IPS DF 4.7 (cell line): Measurements from ENCODE around the gene SYPL2.

Source experiments
- DNase-seq: peaks from one replicate; pipeline ENCODE4 v3.0.0-alpha.2; 2013; ENCODE audit warnings: low spot score; ENCODE audit errors: extremely low read depth

Gene SYPL2

DNA sequence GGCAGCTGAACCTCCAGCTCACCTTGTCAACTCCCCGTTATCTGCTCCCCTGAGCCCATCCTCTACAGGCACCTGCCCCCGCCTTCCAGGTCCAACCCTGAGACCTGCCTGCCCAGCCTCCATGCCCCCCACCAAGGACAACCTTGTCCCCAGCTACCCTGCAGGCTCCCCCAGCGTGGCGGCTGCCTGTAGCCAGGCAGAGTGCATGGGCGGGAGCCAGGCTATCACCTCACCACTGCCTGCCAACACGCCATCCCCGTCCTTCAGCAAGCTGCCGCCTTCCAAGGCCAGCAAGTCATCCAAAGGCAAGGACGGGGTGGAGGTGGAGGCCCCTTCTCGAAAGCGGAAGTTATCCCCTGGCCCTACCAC lies 24.6 kb downstream of the SYPL2 start:
- no peak for DNase-seq

DNA sequence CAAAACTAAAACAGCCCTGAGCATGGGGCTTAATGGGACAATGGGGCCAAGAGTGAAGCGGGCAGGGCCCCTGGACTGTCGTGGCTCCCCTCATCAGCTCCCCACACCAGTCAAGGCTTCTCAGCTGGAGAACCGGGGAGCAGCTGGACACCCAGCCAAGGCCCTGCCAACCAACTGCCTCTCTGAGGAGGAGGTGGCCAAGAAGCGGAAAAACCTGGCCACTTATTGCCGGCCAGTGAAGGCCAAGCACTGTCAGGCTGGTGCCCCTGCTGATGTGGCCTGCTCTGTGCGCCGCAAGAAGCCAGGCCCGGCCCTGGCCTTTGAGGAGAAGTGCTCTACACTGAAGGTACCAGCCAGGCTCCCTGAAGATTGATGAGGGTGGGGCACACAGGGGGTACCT lies 25.0 kb downstream of the SYPL2 start:
- DNase-seq = no peak

DNA sequence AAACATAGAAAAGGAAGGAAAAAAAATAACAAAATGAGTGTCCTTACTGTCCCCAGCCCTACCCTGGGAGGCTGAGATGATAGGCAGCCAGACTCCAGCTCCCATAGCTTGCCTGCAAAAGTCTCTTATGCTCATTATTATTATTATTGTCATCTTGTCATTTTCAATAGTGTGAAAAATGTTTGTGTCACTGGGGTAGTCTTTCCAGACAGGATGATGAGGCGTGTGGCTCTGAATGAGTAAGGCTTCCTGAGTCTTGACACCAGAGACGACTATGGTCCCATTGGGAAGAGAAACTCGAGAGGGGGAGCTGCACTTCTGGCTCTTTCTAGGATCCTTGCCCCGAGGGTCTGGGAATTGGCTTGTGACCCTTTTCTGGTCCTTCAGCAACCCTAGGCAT lies 26.4 kb downstream of the SYPL2 start:
- DNase-seq = no peak

DNA sequence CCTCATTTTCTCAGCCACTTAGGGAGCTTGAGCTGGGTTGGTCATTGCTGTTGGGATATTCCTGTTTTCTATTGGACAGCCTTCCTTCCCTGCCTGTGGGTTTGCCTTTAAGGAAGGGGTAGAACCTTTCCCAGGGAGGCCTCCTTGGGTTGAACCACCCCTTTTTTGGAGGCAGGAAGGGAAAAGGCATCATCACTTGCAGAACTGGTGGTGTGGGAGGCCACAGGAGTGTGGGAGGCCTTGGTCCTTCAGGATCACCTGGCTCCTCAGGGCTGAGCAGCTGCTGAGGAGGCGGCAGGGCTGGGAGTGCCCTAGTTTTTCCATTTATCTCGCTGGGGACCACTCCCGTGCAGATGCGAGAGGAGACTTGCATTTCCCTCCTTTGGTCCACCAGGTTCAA lies 26.9 kb downstream of the SYPL2 start:
- no peak for DNase-seq

DNA sequence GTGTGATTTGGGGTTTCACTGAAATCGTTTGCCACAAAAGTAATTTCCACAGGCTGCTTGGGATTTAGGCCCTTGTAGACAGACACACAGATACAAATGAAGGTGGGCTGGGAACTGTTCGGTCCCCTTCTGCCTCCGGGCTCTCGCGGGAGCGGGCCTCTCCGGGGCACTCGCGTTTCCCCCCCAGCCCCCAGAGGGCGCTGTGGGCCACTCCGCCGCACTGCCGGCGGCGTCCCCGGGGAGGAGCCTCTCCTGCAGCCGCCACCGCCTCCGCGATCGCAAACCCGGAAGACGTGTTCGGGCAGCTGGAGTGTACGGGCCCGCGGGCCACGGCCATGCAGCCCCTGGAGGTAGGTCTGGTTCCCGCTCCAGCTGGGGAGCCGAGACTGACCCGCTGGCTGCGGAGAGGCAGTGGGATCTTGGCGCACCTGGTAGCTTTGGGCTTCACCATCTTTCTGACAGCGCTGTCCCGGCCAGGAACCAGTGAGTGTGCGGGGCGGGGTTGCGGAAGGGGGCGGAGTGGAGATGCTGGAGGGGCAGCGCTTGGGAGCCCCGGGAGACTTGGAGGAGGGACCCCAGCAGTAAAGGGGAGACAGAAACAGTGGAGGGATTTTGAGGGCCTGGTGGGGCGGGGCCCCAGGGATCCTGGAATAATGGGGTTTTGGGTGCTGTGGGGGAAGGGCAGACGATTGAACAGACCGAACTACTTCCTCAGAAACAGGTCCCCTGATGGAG lies 27.6 kb downstream of the SYPL2 start, which contains the start of gene CYB561D1:
TSS of gene CYB561D1 (plus strand) at position 290 of the 735 bp plus-strand sequence. CDS start at position 336, 46 bp downstream.
- DNase-seq = no peak

DNA sequence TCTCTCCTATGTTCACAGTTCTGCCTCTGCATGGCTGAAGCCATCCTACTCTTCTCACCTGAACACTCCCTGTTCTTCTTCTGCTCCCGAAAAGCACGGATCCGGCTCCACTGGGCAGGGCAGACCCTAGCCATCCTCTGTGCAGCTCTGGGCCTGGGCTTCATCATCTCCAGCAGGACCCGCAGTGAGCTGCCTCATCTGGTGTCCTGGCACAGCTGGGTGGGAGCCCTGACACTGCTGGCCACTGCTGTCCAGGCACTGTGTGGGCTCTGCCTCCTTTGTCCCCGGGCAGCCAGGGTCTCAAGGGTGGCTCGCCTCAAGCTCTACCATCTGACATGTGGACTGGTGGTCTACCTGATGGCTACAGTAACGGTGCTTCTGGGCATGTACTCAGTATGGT lies 29.4 kb downstream of the SYPL2 start:
- no peak for DNase-seq

DNA sequence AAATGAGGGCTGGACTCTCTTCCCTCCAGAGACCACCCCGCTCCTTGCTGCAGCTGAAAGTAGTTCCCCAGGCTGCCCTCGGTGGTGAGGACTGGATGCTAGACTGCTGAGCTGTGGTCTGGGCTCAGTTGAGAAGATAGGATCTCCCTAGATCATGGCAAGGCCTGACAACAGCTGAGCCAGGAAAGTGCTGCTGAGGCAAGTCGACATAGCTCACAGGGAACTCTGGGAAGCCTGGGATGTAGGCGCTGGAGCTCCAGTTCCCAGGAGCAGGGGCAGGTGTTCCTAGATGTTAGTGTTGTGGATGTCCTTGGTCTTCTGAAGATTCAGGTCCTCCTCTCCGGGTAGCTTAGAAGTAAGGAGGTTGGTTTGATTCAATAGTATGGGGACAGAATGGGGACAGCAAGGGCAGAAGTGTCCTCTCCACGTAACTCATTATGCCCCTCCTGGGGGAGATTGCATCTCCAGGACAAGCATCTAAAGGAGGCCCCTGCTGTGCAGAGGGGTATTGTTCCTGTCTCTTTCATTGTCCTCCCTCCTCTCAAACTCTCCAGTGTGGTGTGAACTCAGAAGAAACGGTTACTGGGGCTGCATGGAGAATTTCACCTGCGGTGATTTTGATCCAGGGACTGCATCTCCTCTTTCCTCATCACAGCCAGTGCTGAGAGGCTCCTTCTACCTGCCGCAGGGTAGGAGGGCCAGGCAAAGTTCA lies 31.3 kb downstream of the SYPL2 start:
- no peak for DNase-seq

DNA sequence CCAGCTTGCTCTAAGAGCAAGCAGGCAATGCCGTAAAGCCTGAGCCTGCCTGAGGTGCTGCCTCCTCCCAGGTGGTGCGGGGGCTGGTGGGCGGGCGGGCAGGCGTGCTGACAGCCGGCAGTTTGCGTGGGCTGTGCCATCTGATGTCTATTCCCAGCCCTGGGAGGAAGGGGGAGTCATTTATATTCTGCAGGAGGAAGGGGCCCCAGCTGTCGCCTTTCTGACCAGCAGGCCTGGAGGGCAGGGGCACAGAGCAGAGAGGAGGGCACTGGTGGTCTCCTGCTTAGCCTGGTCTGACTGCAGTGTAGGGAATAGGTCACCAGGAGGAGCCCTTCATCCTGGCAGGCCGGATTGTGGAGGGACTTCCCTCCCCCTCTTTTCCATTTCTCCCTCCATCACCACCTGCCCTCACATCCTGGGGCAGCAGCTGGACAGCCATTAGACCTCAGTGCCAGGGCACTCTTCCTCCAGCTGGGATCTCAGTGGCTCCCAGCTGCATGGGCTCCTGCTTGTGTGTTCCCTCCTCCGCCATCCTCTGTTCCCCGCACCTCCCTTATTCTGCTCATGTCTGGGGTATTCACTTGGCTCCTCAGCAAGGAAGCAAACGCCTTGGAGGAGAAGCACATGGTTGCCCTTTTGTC lies 31.9 kb downstream of the SYPL2 start:
- DNase-seq = no peak

DNA sequence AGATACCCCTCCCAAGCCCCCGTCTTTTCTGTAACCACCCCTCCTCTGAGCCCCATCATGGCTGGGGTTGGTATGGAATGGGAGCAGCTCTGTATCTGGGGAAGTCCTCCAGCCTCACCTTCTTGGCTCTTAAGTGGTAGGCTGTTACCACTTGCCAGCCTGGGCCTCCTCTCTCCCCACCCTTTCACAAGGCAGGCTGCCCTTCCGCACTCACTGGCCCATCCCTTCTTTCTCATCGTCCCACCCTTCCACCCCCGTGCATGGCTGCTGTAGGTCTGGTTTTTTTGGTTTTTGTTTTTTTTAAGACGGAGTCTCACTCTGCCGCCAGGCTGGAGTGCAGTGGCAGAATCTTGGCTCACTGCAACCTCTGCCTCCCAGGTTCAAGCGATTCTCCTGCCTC lies 32.7 kb downstream of the SYPL2 start:
- DNase-seq = no peak

DNA sequence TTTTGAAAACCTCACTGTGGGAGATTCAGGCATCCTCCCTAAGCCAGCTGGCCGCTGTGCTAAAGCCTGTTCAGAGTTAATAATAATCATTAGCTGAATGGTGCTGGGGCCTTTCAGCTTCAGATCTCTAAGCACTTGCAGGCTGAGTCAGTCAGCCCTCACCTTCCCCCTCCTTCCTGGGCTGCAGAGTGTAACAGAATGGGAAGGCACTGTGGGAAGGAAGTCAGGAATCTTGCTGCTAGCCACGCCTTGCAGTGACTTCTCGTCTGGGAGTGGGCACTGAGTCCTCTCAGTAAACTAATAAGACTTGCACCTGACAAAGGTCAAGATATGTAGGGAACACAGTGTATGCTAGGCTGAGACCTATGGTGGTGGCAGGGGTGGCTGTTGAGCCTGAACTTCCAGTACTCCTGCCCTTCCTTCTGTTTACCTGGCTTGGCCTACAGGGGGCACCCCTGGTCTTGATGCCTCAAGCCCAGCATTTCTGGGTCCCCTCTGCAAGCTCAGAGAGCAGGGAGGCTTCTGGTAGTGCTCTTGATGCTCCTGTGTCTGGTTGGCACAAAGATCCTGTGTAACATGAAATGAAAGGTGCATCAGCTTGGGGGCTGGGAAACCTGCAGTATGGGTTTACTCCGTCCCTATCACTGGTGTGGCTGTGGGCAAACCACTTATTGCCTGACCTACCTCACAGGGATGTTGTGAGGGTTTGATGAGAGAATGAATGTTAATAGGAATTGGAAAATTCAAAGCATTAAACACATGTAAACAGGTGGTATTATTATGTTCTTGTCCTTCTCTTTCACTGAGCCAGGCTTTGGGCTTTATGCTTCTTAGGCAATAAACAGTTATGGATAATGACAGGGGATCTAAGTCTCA lies 33.6 kb downstream of the SYPL2 start:
- no peak for DNase-seq

DNA sequence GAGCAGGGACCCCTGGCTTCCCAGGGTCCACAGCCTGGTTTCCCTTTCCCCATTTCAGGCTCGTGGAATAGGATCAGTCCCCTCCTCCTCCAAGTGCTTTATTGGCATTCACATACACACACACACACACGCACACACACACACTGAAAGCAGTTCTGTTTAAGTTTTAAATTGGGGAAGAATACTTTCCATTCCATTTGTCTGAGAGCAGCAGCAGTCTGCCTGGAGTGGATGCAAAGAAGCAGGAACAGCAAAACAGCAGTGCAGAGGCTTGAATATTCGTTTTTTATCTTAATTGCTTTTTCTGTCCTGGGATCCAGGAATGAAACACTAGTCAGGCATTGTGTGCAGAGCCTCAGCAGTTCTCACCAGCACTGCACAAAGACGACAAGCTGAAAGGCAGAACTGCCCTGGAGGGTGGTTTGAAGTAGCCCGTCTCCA lies 34.6 kb downstream of the SYPL2 start:
- DNase-seq = no peak

DNA sequence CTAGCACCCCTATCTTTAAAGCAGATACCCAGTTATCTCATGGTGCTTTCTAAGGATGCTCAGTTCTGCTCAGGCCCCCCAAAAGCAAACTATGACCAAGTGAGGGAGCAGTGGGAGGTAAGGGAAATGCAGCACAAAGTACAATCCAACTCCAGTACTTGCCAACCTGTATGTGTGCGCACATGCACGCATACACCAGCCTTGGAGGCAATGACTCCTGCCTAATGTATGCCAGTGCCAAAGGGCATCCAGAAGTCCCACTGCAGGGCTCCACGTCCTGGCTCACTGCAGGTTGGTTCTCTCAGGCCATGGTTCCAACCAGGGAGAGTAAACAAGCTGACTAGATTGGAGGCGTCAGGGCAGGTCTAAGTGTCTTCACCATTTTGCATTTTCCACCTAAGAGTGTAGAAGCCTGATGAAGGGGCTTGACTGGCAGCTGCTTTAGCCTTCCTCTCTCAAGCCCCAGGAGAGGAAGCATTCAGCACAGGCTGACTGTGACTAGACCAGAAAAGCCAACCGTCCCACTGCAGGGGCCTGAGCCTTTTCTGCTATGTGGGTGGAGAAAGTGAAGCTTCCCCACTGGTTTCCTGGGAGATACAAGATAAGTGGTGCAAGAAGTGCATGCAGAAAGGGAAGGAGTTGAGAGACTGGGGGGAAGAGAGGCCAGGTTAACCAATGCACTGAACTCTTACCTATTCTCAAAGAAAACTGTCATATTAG lies 35.5 kb downstream of the SYPL2 start:
- no peak for DNase-seq

DNA sequence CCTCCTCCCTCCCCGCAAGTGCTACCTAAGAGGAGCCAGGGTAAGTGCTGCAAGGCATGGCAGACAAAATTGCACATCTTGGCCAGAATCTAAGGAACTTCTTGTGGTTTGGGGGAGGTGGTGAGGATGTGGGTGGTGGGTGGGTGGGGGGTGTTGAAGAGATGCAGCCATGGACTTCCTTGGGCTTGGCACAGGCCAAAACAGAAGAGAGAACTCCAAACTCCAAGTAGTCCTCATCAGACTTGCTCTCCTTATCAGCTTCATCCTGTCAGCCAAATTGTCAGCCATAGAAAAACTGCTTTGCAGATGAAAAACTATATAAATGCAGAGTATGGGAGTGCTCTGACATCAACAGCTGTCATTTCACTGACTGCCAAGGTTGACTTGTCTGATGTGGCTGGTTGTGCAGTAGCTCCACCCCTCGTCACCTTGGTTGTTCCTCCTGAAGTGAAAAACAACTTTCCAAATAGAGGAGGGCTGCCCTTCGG lies 36.1 kb downstream of the SYPL2 start:
- DNase-seq = no peak

DNA sequence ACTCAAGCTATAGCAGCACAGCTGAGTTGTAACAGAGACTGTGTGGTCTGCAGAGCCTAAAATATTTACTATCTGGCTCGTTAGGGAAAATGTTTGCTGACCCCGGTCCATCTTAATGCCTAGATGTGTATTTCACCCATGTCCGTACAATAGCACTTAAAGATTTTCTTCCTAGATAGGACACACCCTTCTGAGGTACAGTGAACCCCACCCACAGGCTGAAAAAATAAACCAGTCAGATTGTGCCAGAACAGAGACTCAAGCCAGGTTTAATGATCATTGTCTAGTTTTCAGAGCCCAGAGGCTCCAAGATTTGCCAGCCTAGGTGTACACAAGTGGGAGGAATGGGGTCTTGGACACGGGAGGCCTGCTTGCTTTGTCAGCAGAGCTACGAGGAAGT lies 37.6 kb downstream of the SYPL2 start:
- no peak for DNase-seq

DNA sequence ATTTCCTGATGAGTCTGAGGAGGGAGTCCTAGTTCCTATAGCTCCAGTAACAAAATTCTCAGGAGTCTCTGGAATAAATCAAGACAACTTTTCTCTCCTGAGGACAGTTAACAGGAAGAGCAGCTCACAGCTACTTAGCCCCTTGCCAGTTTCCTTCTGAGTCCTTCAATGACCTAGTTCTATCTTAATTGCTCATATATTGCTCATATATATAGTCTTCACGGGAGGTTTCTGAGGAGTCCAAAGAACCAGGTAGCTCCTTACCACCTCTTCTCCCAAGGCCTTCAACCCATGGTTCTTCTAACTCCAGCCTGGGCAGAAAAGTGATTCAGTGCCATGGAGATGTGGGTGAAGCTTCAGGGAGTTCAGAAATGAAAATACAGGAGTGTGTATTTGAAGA lies 38.6 kb downstream of the SYPL2 start:
- DNase-seq = no peak

DNA sequence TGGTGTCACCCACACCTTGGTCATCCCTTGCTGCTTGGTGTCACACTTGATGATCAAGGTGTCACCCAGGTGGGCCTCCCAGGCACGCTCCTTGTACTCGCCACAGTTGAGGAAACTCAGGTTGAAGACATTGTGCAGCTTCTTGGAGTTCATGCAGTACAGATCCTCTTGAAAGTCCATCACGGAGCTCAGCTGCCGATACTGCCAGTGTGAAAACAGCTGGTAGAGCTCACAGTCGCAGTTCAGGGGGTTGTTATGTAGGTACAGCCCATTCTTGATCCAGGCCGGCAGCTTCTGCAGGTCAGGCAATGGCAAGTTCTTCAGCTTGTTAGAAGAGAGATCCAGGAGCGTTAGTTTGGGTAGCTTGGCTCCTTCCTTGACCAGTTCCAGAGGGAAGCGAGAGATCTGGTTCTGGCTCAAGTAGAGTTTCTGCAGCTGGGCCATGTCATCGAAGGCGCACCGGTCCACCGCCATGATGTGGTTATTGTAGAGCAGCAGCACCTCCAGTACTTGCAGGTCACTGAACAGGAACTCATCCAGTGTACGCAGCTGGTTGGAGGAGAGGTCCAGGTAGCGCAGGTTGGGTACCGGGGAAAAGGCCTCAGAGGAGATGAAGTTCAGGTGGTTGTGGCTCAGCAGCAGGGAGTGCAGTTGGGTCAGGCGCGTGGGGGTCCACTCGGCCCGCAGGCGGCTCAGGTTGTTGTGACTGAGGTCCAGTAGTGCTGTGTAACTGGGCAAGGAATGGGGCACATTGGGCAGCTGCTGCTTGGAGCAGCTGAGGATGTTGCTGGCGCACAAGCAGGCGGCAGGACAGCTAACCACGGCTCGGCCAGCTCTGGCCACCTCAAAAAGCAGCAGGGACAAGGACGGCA lies 41.9 kb downstream of the SYPL2 start:
- no peak for DNase-seq

DNA sequence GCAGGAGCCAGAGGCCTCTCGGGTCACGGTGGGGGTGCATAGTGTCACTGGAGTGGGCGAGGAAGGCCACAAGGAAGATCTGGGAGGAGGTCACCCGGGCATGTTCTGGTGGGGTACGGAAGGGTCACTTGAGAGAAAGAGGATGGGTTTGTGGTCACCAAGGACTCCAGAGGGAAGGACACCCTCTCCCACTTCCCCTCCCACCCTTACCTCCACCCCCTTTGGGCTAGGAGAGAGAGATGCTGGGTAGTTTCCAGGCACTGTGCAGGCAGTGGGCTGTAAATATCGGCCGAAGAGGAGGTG lies 42.5 kb downstream of the SYPL2 start:
- DNase-seq = no peak

DNA sequence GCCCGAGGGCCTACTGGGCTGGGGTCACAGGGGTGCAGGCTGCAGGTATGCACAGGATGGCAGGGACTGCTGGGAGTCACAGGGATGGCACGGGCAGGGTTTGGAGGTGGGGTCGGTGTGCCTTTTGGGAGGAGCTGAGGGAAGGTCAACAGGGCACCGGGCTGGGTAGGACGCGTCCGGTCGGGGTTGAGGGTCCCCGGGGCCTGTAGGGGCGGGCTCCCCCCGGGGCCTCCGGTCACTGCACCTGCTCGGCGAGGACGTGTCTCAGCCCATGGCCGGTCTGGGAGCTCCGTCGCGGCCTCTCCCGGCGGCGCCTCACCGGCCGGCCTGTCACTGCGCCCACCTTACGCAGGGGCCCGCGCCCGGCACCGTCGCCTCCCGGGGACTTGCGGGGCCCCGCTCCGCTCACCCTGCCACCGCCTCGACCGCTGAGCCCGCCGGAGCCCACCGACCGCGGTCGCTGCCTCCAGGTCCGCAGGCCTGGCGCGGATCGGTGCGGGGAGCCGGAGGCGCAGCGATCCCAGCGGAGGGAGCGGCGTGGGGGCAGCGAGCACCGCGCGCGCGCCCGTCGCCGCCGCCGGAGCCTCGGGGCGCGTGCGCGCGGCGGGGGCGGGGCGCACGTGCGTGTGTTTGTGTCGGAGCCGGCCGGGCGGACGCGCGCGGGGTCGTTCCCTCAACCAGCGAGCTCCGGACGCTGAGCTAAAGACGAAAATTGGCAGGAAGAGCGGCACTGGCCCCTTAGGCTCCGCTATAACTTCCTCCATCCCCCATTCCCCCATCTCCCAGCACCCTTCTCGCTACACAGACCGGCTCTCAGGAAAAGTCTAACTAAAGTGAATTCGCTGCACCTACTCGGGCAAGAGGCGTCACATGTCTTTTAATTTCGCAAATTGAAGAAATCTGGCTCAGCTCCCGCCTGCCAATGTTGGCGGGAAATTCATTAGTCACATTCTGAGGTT lies 43.1 kb downstream of the SYPL2 start, which contains the start of gene AMIGO1:
TSS of gene AMIGO1 (minus strand) at position 552 of the 959 bp plus-strand sequence. CDS start 815 bp downstream, outside the sequence.
- DNase-seq = no peak
